HG03378 (cell line): ENCODE data around the gene AR.
A peak's percentile ranks its signal among the peaks of the same experiment; 100 is the strongest.

ENCODE experiments used
- ATAC-seq: cut with Tn5 transposase; IDR thresholded peaks from one replicate; pipeline ENCODE4 v1.9.1; 2021; ENCODE audit warnings: mild to moderate bottlenecking, moderate library complexity; ENCODE audit not compliant: unreplicated experiment

AR gene

GRCh38 chrX:67563469-67564448 is 19.9 kb downstream of the AR start:
- ATAC-seq, result no peak

GRCh38 chrX:67564475-67564874 is 20.7 kb downstream of the AR start:
- no peak for ATAC-seq

- ATAC-seq, result no peak
These were observed 24.9 kb downstream of the AR start for GRCh38 chrX:67568769-67569168.

- no peak for ATAC-seq
These were observed 27.0 kb downstream of the AR start for GRCh38 chrX:67570839-67571238.

- ATAC-seq, result no peak
These were observed 30.9 kb downstream of the AR start for GRCh38 chrX:67574696-67575095.

- ATAC-seq, result no peak
These were observed 38.6 kb downstream of the AR start for GRCh38 chrX:67582436-67582835.

GRCh38 chrX:67583171-67583570 is 39.4 kb downstream of the AR start:
- no peak for ATAC-seq

GRCh38 chrX:67585401-67585800 is 41.6 kb downstream of the AR start:
- ATAC-seq, result no peak

- no peak for ATAC-seq
These were observed 44.3 kb downstream of the AR start for GRCh38 chrX:67587946-67588624.

GRCh38 chrX:67596839-67597790 is 53.3 kb downstream of the AR start:
- no peak for ATAC-seq

- no peak for ATAC-seq
These were observed 55.7 kb downstream of the AR start for GRCh38 chrX:67599532-67599931.

GRCh38 chrX:67601771-67602170 is 58.0 kb downstream of the AR start:
- ATAC-seq, result no peak

- peak; percentile 81 for ATAC-seq
These were observed 61.3 kb downstream of the AR start for GRCh38 chrX:67604979-67605703.

- ATAC-seq, result no peak
These were observed 63.6 kb downstream of the AR start for GRCh38 chrX:67607466-67607865.

- ATAC-seq, result no peak
These were observed 66.5 kb downstream of the AR start for GRCh38 chrX:67610282-67610681.

GRCh38 chrX:67612231-67612630 is 68.4 kb downstream of the AR start:
- no peak for ATAC-seq

GRCh38 chrX:67613366-67613765 is 69.5 kb downstream of the AR start:
- no peak for ATAC-seq

GRCh38 chrX:67613996-67614395 is 70.2 kb downstream of the AR start:
- ATAC-seq, result no peak

- no peak for ATAC-seq
These were observed 70.6 kb downstream of the AR start for GRCh38 chrX:67614423-67614822.

GRCh38 chrX:67619253-67619652 is 75.4 kb downstream of the AR start:
- peak; percentile 89 for ATAC-seq
